ENCODE results near the gene TENM3.

The TENM3 gene

DNA sequence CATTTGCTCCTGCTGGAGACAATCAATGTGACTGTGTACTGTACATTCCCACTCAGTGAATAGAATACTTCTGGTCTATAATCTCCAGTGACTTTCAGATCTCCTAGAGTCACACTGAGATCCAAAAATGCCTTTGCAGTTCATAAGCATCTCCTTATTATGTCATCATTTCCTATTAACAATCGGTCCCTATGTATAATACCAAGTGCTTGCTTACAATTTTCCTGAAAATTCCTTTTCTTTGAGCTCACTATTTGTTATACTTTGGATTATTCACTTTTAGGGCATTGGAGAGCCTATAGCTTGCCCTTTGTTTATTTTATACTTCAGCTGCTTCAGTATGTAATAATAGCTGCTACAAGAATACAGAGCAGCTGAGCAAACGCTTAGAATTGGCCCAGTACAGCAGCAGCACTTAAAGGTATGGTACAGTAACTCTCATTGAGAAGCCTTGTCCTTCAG, 361.0 kb downstream of the TENM3 start:
- peak; percentile 71 for ATAC-seq
- TF ChIP-seq, protein P1, sequence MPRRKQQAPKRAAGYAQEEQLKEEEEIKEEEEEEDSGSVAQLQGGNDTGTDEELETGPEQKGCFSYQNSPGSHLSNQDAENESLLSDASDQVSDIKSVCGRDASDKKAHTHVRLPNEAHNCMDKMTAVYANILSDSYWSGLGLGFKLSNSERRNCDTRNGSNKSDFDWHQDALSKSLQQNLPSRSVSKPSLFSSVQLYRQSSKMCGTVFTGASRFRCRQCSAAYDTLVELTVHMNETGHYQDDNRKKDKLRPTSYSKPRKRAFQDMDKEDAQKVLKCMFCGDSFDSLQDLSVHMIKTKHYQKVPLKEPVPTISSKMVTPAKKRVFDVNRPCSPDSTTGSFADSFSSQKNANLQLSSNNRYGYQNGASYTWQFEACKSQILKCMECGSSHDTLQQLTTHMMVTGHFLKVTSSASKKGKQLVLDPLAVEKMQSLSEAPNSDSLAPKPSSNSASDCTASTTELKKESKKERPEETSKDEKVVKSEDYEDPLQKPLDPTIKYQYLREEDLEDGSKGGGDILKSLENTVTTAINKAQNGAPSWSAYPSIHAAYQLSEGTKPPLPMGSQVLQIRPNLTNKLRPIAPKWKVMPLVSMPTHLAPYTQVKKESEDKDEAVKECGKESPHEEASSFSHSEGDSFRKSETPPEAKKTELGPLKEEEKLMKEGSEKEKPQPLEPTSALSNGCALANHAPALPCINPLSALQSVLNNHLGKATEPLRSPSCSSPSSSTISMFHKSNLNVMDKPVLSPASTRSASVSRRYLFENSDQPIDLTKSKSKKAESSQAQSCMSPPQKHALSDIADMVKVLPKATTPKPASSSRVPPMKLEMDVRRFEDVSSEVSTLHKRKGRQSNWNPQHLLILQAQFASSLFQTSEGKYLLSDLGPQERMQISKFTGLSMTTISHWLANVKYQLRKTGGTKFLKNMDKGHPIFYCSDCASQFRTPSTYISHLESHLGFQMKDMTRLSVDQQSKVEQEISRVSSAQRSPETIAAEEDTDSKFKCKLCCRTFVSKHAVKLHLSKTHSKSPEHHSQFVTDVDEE (CRISPR knock-in tag; IDR thresholded peaks at IDR 0.05), result no peak
- TF ChIP-seq PPARA (CRISPR knock-in tag; IDR thresholded peaks at IDR 0.05; ENCODE audit: borderline replicate concordance), result no peak
- TF ChIP-seq ZNF8 (CRISPR knock-in tag; IDR thresholded peaks at IDR 0.05), result no peak
- no peak for TF ChIP-seq CSDC2 (CRISPR knock-in tag; IDR thresholded peaks at IDR 0.05)
- no peak for TF ChIP-seq ZNF565 (CRISPR knock-in tag; conservative IDR thresholded peaks at IDR 0.05; ENCODE audit: low read depth)
- TF ChIP-seq ZC3H10 (CRISPR knock-in tag; IDR thresholded peaks at IDR 0.05), result no peak
- no peak for TF ChIP-seq GLIS3 (CRISPR knock-in tag; IDR thresholded peaks at IDR 0.05)
- TF ChIP-seq, protein P2, sequence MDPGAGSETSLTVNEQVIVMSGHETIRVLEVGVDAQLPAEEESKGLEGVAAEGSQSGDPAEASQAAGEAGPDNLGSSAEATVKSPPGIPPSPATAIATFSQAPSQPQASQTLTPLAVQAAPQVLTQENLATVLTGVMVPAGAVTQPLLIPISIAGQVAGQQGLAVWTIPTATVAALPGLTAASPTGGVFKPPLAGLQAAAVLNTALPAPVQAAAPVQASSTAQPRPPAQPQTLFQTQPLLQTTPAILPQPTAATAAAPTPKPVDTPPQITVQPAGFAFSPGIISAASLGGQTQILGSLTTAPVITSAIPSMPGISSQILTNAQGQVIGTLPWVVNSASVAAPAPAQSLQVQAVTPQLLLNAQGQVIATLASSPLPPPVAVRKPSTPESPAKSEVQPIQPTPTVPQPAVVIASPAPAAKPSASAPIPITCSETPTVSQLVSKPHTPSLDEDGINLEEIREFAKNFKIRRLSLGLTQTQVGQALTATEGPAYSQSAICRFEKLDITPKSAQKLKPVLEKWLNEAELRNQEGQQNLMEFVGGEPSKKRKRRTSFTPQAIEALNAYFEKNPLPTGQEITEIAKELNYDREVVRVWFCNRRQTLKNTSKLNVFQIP (CRISPR knock-in tag; IDR thresholded peaks at IDR 0.05; ENCODE audit: borderline replicate concordance, low read depth), result no peak
- no peak for TF ChIP-seq ARNTL (CRISPR knock-in tag; IDR thresholded peaks at IDR 0.05; ENCODE audit: borderline replicate concordance, low read depth)

DNA sequence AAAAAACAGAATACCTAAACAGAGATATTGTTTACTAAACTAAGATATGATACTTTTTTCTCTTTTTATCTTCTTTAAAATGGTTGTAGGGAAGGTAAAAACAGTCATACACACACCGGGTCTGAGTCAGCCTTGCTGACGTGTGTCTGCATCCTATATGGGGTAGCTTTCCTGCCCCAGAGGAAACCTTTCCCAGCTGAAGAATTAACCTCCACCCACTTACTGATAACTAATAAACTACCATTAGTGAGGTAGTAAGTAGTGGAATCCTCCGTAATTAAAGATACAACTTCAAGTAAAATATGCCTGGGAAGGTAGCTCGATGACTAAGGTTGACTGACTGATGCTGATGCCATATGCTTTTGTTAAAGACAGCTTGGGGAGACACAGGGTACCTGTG, 361.8 kb downstream of the TENM3 start:
- TF ChIP-seq TOX (CRISPR knock-in tag; IDR thresholded peaks at IDR 0.05; ENCODE audit: borderline replicate concordance) (no peak), CSDC2 (CRISPR knock-in tag; IDR thresholded peaks at IDR 0.05) (no peak), ARNTL (CRISPR knock-in tag; IDR thresholded peaks at IDR 0.05; ENCODE audit: borderline replicate concordance, low read depth) (no peak), ZC3H10 (CRISPR knock-in tag; IDR thresholded peaks at IDR 0.05) (no peak), OSR1 (CRISPR knock-in tag; IDR thresholded peaks at IDR 0.05) (no peak)
- ATAC-seq, result no peak

DNA sequence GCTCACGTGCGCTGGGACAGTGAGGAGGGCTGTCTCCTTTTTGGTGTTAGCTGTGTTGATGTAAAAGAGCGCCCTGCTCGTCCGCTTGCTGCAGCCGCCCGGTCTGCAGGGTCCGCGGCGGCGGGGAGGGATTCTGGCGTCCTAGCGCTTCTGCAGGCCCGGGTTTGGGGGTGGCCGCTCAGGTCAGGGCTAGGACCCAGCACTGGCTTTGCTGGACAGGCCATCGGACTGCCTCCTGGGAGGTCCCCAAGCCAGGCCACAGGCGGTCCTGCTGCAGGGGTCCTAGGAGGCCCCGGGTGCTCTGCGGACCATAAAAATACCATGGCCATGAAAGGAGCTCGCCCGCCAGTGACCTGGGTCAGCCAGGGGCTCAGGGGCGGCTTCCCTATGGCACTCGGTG, 365.3 kb downstream of the TENM3 start:
- no peak for TF ChIP-seq ZFP30 (CRISPR knock-in tag; IDR thresholded peaks at IDR 0.05)
- ATAC-seq, result no peak

DNA sequence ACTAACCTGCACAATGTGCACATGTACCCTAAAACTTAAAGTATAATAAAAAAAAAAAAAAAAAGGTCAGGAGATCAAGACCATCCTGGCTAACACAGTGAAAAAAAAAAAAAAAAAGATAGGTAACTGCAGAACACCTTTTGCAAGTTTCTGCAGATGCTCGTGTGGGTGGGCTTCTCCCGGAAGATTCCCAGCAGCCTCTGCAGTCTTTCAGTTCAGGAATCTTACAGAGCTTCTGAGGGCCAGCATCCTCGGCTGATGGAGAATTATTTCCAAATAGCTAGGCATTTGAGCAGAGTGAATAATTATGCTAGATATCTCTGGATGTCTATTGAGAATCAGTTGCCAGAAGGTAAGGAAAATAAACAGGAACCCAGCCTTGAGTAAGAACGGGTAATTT, 373.3 kb downstream of the TENM3 start:
- TF ChIP-seq, protein P3, sequence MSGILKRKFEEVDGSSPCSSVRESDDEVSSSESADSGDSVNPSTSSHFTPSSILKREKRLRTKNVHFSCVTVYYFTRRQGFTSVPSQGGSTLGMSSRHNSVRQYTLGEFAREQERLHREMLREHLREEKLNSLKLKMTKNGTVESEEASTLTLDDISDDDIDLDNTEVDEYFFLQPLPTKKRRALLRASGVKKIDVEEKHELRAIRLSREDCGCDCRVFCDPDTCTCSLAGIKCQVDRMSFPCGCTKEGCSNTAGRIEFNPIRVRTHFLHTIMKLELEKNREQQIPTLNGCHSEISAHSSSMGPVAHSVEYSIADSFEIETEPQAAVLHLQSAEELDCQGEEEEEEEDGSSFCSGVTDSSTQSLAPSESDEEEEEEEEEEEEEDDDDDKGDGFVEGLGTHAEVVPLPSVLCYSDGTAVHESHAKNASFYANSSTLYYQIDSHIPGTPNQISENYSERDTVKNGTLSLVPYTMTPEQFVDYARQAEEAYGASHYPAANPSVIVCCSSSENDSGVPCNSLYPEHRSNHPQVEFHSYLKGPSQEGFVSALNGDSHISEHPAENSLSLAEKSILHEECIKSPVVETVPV (CRISPR knock-in tag; IDR thresholded peaks at IDR 0.05), result no peak
- no peak for TF ChIP-seq OSR1 (CRISPR knock-in tag; IDR thresholded peaks at IDR 0.05)
- TF ChIP-seq, protein P1 (CRISPR knock-in tag; IDR thresholded peaks at IDR 0.05), result no peak
- TF ChIP-seq, protein P4, sequence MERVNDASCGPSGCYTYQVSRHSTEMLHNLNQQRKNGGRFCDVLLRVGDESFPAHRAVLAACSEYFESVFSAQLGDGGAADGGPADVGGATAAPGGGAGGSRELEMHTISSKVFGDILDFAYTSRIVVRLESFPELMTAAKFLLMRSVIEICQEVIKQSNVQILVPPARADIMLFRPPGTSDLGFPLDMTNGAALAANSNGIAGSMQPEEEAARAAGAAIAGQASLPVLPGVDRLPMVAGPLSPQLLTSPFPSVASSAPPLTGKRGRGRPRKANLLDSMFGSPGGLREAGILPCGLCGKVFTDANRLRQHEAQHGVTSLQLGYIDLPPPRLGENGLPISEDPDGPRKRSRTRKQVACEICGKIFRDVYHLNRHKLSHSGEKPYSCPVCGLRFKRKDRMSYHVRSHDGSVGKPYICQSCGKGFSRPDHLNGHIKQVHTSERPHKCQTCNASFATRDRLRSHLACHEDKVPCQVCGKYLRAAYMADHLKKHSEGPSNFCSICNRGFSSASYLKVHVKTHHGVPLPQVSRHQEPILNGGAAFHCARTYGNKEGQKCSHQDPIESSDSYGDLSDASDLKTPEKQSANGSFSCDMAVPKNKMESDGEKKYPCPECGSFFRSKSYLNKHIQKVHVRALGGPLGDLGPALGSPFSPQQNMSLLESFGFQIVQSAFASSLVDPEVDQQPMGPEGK (CRISPR knock-in tag; IDR thresholded peaks at IDR 0.05; ENCODE audit: borderline replicate concordance), result no peak
- no peak for TF ChIP-seq ZC3H10 (CRISPR knock-in tag; IDR thresholded peaks at IDR 0.05)
- no peak for TF ChIP-seq ZFP3 (CRISPR knock-in tag; IDR thresholded peaks at IDR 0.05)
- no peak for TF ChIP-seq ISL1 (CRISPR knock-in tag; IDR thresholded peaks at IDR 0.05)
- ATAC-seq, result no peak
